ENCODE measurements around the gene MYL9. TPM values are rescaled to one million over a fixed set of nuclear protein-coding genes. Genes with fewer than 3 reads are reported as not detected.

Gene MYL9
- total and polyA plus RNA-seq, 2 donors (not counting 3 experiments of a cell fraction or from before 2014, with no cell fraction given): 41.7 to 116 TPM

DNA sequence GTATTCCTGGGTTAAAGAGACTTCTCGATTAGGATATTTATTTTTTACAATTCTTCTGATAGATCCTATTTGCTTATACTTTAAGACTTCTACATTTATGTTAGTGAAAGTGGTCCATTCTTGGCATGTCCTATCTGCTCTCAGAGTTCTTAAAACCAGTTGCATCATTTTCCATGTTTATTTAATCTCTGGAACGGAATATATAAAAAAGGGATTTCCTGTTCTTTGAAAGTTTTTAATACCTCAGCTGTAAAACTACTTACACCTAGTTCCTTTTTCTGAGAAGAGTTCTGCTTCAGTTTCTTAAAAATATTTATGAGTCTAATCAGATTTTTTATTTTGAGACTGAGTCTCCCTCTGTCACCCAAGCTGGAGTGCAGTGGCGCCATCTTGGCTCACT is 18.0 kb upstream of the MYL9 start:
- ChIA-PET CTCF (no interaction called here), POLR2A (no interaction called here)
- Histone ChIP-seq H3K9ac (replicated peaks; ENCODE audit: extremely low read depth, insufficient read depth, low read length) (no peak overlapping the region), H3K27me3 (ENCODE audit: control insufficient read depth in 2 of 2, insufficient read depth in 2 of 2, low read length in 2 of 2) (no peaks in the 10 kb centered on the region), H3K27ac (ENCODE audit: insufficient read depth, low read depth, low read length) (no peak overlapping the region), H3K36me3 (ENCODE audit: control insufficient read depth in 2 of 2, extremely low read depth in 1 of 2, insufficient read depth in 2 of 2, low read length in 2 of 2) (peaks cover 20 to 31% of the 10 kb centered on the region in 2 experiments), H2AFZ (ENCODE audit: low read depth, low read length) (no peak overlapping the region), H4K20me1 (replicated peaks; ENCODE audit: control insufficient read depth, extremely low read depth, insufficient read depth, low read length) (no peaks in the 10 kb centered on the region), H3K79me2 (ENCODE audit: control insufficient read depth, insufficient read depth, low read length) (peaks cover 3% of the 10 kb centered on the region), H3K4me2 (ENCODE audit: insufficient read depth, low read length) (no peak overlapping the region), H3K9me3 (replicated peaks; ENCODE audit: control insufficient read depth, insufficient read depth, low read length) (no peaks in the 10 kb centered on the region), H3K4me1 (ENCODE audit: control insufficient read depth, extremely low read depth, insufficient read depth, low read length) (peaks cover 7% of the 10 kb centered on the region), H3K4me3 (replicated peaks in 1 of 3; ENCODE audit: insufficient read depth in 1 of 3, low read depth in 1 of 3, low read length in 3 of 3) (no peak overlapping the region), H3K9me1 (replicated peaks; ENCODE audit: control insufficient read depth, extremely low read depth, insufficient read depth, low read length) (no peaks in the 10 kb centered on the region)
- no TSS peak for BruUV-seq (replicated peaks)
- intact Hi-C loops (cut with micrococcal nuclease) (no loop called here), dilution Hi-C loops (cut with MboI; ENCODE audit: extremely low pct_ligation_motif_present, low sequenced_read_pairs) (no loop called here)
- no peak for FAIRE-seq
- TF ChIP-seq GATA2 (IDR thresholded peaks at IDR 0.05; ENCODE audit: insufficient read depth, insufficient read length, low read depth, low read length) (no peak), JUN (IDR thresholded peaks at IDR 0.05; ENCODE audit: borderline replicate concordance, insufficient read depth, insufficient read length, low read depth) (no peak), MYC (IDR thresholded peaks at IDR 0.05; ENCODE audit: low read depth, low read length) (no peak), POLR2A (IDR thresholded peaks at IDR 0.05; ENCODE audit: low read depth, low read length) (no peak), FOS (IDR thresholded peaks at IDR 0.05; ENCODE audit: borderline replicate concordance, insufficient read depth, low read length) (no peak), EZH2 (IDR thresholded peaks at IDR 0.05; ENCODE audit: borderline replicate concordance, low read depth, low read length, severe bottlenecking) (no peak), POLR2AphosphoS5 (IDR thresholded peaks at IDR 0.05; ENCODE audit: insufficient read depth, low read depth, low read length) (no peak)
- TF ChIP-seq, protein P1, sequence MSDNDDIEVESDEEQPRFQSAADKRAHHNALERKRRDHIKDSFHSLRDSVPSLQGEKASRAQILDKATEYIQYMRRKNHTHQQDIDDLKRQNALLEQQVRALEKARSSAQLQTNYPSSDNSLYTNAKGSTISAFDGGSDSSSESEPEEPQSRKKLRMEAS (IDR thresholded peaks at IDR 0.05; ENCODE audit: insufficient read depth, insufficient read length): no peak
- TF ChIP-seq, protein P2, sequence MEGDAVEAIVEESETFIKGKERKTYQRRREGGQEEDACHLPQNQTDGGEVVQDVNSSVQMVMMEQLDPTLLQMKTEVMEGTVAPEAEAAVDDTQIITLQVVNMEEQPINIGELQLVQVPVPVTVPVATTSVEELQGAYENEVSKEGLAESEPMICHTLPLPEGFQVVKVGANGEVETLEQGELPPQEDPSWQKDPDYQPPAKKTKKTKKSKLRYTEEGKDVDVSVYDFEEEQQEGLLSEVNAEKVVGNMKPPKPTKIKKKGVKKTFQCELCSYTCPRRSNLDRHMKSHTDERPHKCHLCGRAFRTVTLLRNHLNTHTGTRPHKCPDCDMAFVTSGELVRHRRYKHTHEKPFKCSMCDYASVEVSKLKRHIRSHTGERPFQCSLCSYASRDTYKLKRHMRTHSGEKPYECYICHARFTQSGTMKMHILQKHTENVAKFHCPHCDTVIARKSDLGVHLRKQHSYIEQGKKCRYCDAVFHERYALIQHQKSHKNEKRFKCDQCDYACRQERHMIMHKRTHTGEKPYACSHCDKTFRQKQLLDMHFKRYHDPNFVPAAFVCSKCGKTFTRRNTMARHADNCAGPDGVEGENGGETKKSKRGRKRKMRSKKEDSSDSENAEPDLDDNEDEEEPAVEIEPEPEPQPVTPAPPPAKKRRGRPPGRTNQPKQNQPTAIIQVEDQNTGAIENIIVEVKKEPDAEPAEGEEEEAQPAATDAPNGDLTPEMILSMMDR (IDR thresholded peaks at IDR 0.05; ENCODE audit: extremely low read depth in 1 of 2, insufficient read depth in 1 of 2, low read depth in 1 of 2, low read length in 2 of 2): no peak
- peak; percentile 24 for DNase-seq (ENCODE audit: low read depth, low spot score)
